Gastroesophageal sphincter (tissue), 4 donors: Measurements from ENCODE around the gene PLEKHO2. TPM values are rescaled to one million over a fixed set of nuclear protein-coding genes. Genes with fewer than 3 reads are reported as not detected.
A peak's percentile ranks its signal among the peaks of the same experiment; 100 is the strongest.

ENCODE experiments used
- ATAC-seq: fragments of 150-250 bp; one replicate; pipeline ENCODE4 v1.9.1; 2016; ENCODE audit warnings: mild to moderate bottlenecking, moderate library complexity
- H3K27ac ChIP-seq, 4 donors: fragments of 200-600 bp; sonication (generic) in 3 of 4; 1 replicate in 3 of 4; 2 replicates in 1 of 4; pipeline ENCODE4 v1.5.1; 2016 to 2019
- H3K27me3 ChIP-seq: fragments of 200-600 bp; sonication (generic); one replicate; pipeline ENCODE4 v1.5.1; 2019
- H3K36me3 ChIP-seq, 2 donors: fragments of 200-600 bp; sonication (generic); one replicate each; pipeline ENCODE4 v1.5.1; 2019; ENCODE audit warnings: control low read depth in 1 of 2
- H3K4me1 ChIP-seq, 3 donors: fragments of 200-600 bp; sonication (generic); 1 replicate in 2 of 3; 2 replicates in 1 of 3; pipeline ENCODE4 v1.5.1; 2016 to 2019; ENCODE audit warnings: control low read depth in 2 of 3
- H3K4me3 ChIP-seq, 2 donors: fragments of 200-600 bp; sonication (generic); one replicate each; pipeline ENCODE4 v1.5.1; 2019; ENCODE audit warnings: mild to moderate bottlenecking in 1 of 2, moderate library complexity in 1 of 2
- H3K9me3 ChIP-seq, 3 donors: fragments of 200-600 bp; sonication (generic); one replicate each; pipeline ENCODE4 v1.5.1; 2017 to 2019; ENCODE audit warnings: control low read depth in 2 of 3
- CTCF ChIP-seq, 4 experiments: fragments of 200-600 bp in 2 of 4; fragments of 450-650 bp in 2 of 4; sonication (generic) in 1 of 4; IDR thresholded peaks; one replicate each; pipeline ENCODE4 v1.5.1; 2017 to 2019; ENCODE audit warnings: antibody characterized with exemption in 4 of 4, mild to moderate bottlenecking in 2 of 4, moderate library complexity in 2 of 4
- EP300 ChIP-seq: sonication (generic); formaldehyde crosslinking; IDR thresholded peaks from one replicate; pipeline ENCODE4 v1.6.1; 2017; ENCODE audit warnings: antibody characterized with exemption, mild to moderate bottlenecking
- POLR2A ChIP-seq, 2 donors: fragments of 450-650 bp; IDR thresholded peaks; one replicate each; pipeline ENCODE4 v1.6.1; 2017; ENCODE audit warnings: antibody characterized with exemption in 2 of 2, mild to moderate bottlenecking in 2 of 2, moderate library complexity in 1 of 2
- POLR2AphosphoS5 ChIP-seq: sonication (generic); formaldehyde crosslinking; IDR thresholded peaks from one replicate; pipeline ENCODE4 v1.6.1; 2017; ENCODE audit warnings: antibody characterized with exemption
- WGBS, 2 donors: methylation state at CpG; one replicate each; pipeline ENCODE4 v1.1.5; 2018; ENCODE audit warnings: low coverage in 1 of 2; 5-methylcytosine and 5-hydroxymethylcytosine counted together
- total RNA-seq, 4 donors: library from RNA; depleted of rRNA; stranded (reverse); fragments of >200 nt; gene quantifications; one replicate each; pipeline ENCODE4 v1.1.0, GENCODE V29; 2016

The PLEKHO2 gene
- total RNA-seq, 4 donors from 2014 or later = 27.1 to 47.9 (median 43.1) TPM

DNA sequence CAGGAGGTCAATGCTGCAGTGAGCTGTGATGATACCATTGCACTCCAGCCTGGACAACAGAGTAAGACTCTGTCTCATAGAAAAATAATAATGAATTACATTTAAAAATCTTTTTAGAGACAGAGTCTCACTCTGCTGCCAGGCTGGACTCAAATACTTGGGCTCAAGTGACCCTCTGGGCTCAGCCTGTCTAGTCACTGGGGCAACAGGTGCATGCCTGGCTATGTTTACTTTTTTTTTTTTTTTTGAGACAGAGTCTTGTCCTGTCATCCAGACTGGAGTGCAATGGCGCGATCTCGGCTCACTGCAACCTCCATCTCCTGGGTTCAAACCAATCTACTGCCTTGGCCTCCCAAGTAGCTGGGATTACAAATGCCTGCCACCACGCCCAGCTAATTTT, 8.0 kb upstream of the PLEKHO2 start:
- Histone ChIP-seq H3K27me3 (no peaks in the 10 kb centered on the region), H3K9me3 (no peaks in the 10 kb centered on the region), H3K4me1 (peaks cover 0 to 18% (median 0%) of the 10 kb centered on the region in 3 donors), H3K36me3 (no peaks in the 10 kb centered on the region), H3K4me3 (no peak overlapping the region), H3K27ac (no peak overlapping the region)
- no peak for ATAC-seq
- TF ChIP-seq POLR2A (IDR thresholded peaks at IDR 0.05) (no peak), POLR2AphosphoS5 (no peak), EP300 (no peak), CTCF (IDR thresholded peaks at IDR 0.05) (no peak)
- WGBS, 2 donors = 100% methylated on average over 1 to 4 of the region's 4 CpGs

DNA sequence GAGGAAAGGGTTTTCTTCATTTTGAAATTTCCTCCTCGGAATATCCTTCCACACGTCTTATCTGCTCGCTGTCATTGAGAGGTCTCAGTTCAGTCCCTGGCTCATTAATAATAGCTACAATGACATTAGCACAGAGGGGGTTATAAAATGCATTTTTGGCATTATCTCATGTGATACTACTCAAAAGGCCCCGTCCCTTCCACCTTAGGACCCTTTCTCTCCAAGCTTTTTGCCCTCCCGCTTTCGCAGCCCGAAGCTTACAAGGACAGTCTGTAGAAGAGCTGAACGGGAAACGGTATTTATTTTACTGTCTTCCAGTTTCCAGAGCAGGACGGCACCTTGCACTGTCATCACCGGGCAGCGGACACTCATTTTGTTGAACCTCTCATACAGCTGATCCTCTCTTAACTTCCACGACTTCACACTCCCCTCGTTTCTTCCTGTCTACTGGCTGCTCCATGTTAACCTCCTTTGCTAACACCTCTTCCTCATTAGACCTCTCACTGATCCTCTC, 5.6 kb upstream of the PLEKHO2 start:
- no peaks in the 10 kb centered on the region for H3K36me3 ChIP-seq
- ATAC-seq = peak; percentile 31
- WGBS, 2 donors = 7 to 14% methylated on average over 8 to 14 of the region's 14 CpGs
- H3K27me3 ChIP-seq = no peaks in the 10 kb centered on the region
- TF ChIP-seq CTCF (IDR thresholded peaks at IDR 0.05) (no peak), POLR2AphosphoS5 (no peak)
- H3K4me1 ChIP-seq = peaks cover 0 to 29% (median 0%) of the 10 kb centered on the region in 3 donors
- H3K27ac ChIP-seq = peak overlapping the region; percentile 64 to 83 (median 79)
- H3K4me3 ChIP-seq = peak overlapping the region in 1 of 2 donors; percentile 37
- no peaks in the 10 kb centered on the region for H3K9me3 ChIP-seq

- Histone ChIP-seq H3K4me3 (no peak overlapping the region), H3K27ac (no peak overlapping the region), H3K4me1 (peaks cover 0 to 29% (median 0%) of the 10 kb centered on the region in 3 donors), H3K36me3 (no peaks in the 10 kb centered on the region), H3K9me3 (no peaks in the 10 kb centered on the region), H3K27me3 (no peaks in the 10 kb centered on the region)
- TF ChIP-seq EP300 = no peak
- no peak for TF ChIP-seq CTCF (IDR thresholded peaks at IDR 0.05)
- no peak for TF ChIP-seq POLR2A (IDR thresholded peaks at IDR 0.05)
- no peak for TF ChIP-seq POLR2AphosphoS5
- WGBS, 2 donors = 64 to 83% methylated on average over 1 of the region's 1 CpG
- no peak for ATAC-seq
These were observed 4.2 kb upstream of the PLEKHO2 start for GRCh38 chr15:64837502-64837901.

GRCh38 chr15:64841060-64841343, 713 bp upstream of the PLEKHO2 start:
- ATAC-seq = no peak
- WGBS, 2 donors = 0% methylated on average over 1 of the region's 12 CpGs; no CpG with 5 or more reads in 1 of the 2 donors
- Histone ChIP-seq H3K4me3 (peak overlapping the region; percentile 91 to 95), H3K27ac (peak overlapping the region; percentile 73 to 100 (median 94)), H3K36me3 (no peaks in the 10 kb centered on the region), H3K4me1 (peaks cover 0 to 55% (median 21%) of the 10 kb centered on the region in 3 donors), H3K27me3 (no peaks in the 10 kb centered on the region), H3K9me3 (no peaks in the 10 kb centered on the region)
- no peak for TF ChIP-seq CTCF (IDR thresholded peaks at IDR 0.05)
- no peak for TF ChIP-seq POLR2AphosphoS5
- TF ChIP-seq EP300 = no peak
- TF ChIP-seq POLR2A (IDR thresholded peaks at IDR 0.05) = no peak

- Histone ChIP-seq H3K9me3 (no peaks in the 10 kb centered on the region), H3K27ac (peak overlapping the region; percentile 90 to 100 (median 94)), H3K4me3 (peak overlapping the region; percentile 91 to 95), H3K27me3 (no peaks in the 10 kb centered on the region), H3K36me3 (no peaks in the 10 kb centered on the region), H3K4me1 (peaks cover 0 to 60% (median 31%) of the 10 kb centered on the region in 3 donors)
- TF ChIP-seq EP300 (no peak), POLR2A (IDR thresholded peaks at IDR 0.05) (no peak), CTCF (IDR thresholded peaks at IDR 0.05) (no peak), POLR2AphosphoS5 (no peak)
- no peak for ATAC-seq
- 0 to 1% methylated on average over 1 to 9 of the region's 26 CpGs for WGBS, 2 donors
These were observed 603 bp downstream of the PLEKHO2 start for GRCh38 chr15:64842096-64842939.
